ENCODE results near the gene HOXA7.

GRCh38 chr7:27115221-27116026 is 41.1 kb downstream of the HOXA7 start:
- TF ChIP-seq BRCA1 (IDR thresholded peaks at IDR 0.05; ENCODE audit: low read depth, low read length) (no peak), USF2 (IDR thresholded peaks at IDR 0.05; ENCODE audit: low read length) (no peak), CTCF (IDR thresholded peaks at IDR 0.05; ENCODE audit: control extremely low read depth in 1 of 3, insufficient read depth in 1 of 3, low read depth in 1 of 3, low read length in 3 of 3) (no peak), NRF1 (IDR thresholded peaks at IDR 0.05; ENCODE audit: low read depth, low read length) (no peak), EGR1 (IDR thresholded peaks at IDR 0.05; ENCODE audit: borderline replicate concordance, low read depth, low read length) (no peak; the same call in 1 of the 2 replicates), ZNF274 (IDR thresholded peaks at IDR 0.05; ENCODE audit: borderline replicate concordance, extremely low read depth, low read length) (no peak), POLR2AphosphoS5 (IDR thresholded peaks at IDR 0.05; ENCODE audit: low read depth, low read length) (no peak)

Data from H1 (cell line).